Activated naive CD8-positive, alpha-beta T cell (primary cell): ENCODE results near the gene LACTBL1.
"Not testable (repeated sequence)": the region's sequence is repeated elsewhere in the genome, so short reads cannot be mapped to it uniquely, and the experiment has no call there.

Experiments
- H3K27ac Mint-ChIP-seq: one replicate; pipeline ENCODE4 v1.8.0; 2021; ENCODE audit warnings: mixed read lengths
- H3K27me3 Mint-ChIP-seq: one replicate; pipeline ENCODE4 v1.8.0; 2021; ENCODE audit warnings: mixed read lengths
- H3K36me3 Mint-ChIP-seq: one replicate; pipeline ENCODE4 v1.8.0; 2021; ENCODE audit warnings: mixed read lengths
- H3K4me1 Mint-ChIP-seq: one replicate; pipeline ENCODE4 v1.8.0; 2021; ENCODE audit warnings: low read depth, mixed read lengths
- H3K4me3 Mint-ChIP-seq: one replicate; pipeline ENCODE4 v1.8.0; 2021; ENCODE audit warnings: mild to moderate bottlenecking, mixed read lengths
- H3K9me3 Mint-ChIP-seq: one replicate; pipeline ENCODE4 v1.8.0; 2021; ENCODE audit warnings: low read depth, mixed read lengths

Gene LACTBL1

GRCh38 chr1:22997528-22997927, 24.9 kb upstream of the LACTBL1 start:
- not testable (repeated sequence) for H3K9me3 Mint-ChIP-seq, H3K4me3 Mint-ChIP-seq, H3K27ac Mint-ChIP-seq, H3K4me1 Mint-ChIP-seq, H3K27me3 Mint-ChIP-seq, H3K36me3 Mint-ChIP-seq

GRCh38 chr1:22995774-22996173, 23.1 kb upstream of the LACTBL1 start:
- Mint-ChIP-seq H3K4me1 (no peaks in the 10 kb centered on the region), H3K27me3 (no peaks in the 10 kb centered on the region), H3K4me3 (no peak overlapping the region), H3K36me3 (peaks cover 2% of the 10 kb centered on the region), H3K9me3 (peaks cover 4% of the 10 kb centered on the region), H3K27ac (no peak overlapping the region)

GRCh38 chr1:22993220-22993795, 20.6 kb upstream of the LACTBL1 start:
- H3K27ac Mint-ChIP-seq, H3K36me3 Mint-ChIP-seq, H3K27me3 Mint-ChIP-seq, H3K9me3 Mint-ChIP-seq, H3K4me1 Mint-ChIP-seq, H3K4me3 Mint-ChIP-seq: not testable (repeated sequence)

- H3K27ac Mint-ChIP-seq, H3K36me3 Mint-ChIP-seq, H3K4me3 Mint-ChIP-seq, H3K27me3 Mint-ChIP-seq, H3K4me1 Mint-ChIP-seq, H3K9me3 Mint-ChIP-seq: not testable (repeated sequence)
These were observed 19.7 kb upstream of the LACTBL1 start for GRCh38 chr1:22992384-22992783.

- H3K4me3 Mint-ChIP-seq = no peak overlapping the region
These were observed 11.3 kb upstream of the LACTBL1 start for GRCh38 chr1:22983944-22984343.

GRCh38 chr1:22980471-22980790, 7.8 kb upstream of the LACTBL1 start:
- H3K27ac Mint-ChIP-seq, H3K4me3 Mint-ChIP-seq, H3K9me3 Mint-ChIP-seq, H3K36me3 Mint-ChIP-seq, H3K27me3 Mint-ChIP-seq, H3K4me1 Mint-ChIP-seq: not testable (repeated sequence)

More at GRCh38 chr1:22983944-22984343, 11.3 kb upstream of the LACTBL1 start:
- H3K9me3 Mint-ChIP-seq = no peaks in the 10 kb centered on the region
- H3K4me1 Mint-ChIP-seq = no peaks in the 10 kb centered on the region
- no peaks in the 10 kb centered on the region for H3K36me3 Mint-ChIP-seq
- H3K27me3 Mint-ChIP-seq = peaks cover 1% of the 10 kb centered on the region
- H3K27ac Mint-ChIP-seq = no peak overlapping the region

GRCh38 chr1:22978299-22978698, 5.6 kb upstream of the LACTBL1 start:
- Mint-ChIP-seq H3K27ac (no peak overlapping the region), H3K4me3 (no peak overlapping the region), H3K4me1 (no peaks in the 10 kb centered on the region), H3K9me3 (no peaks in the 10 kb centered on the region), H3K36me3 (no peaks in the 10 kb centered on the region), H3K27me3 (peaks cover 9% of the 10 kb centered on the region)

- no peak overlapping the region for H3K4me3 Mint-ChIP-seq
- no peaks in the 10 kb centered on the region for H3K9me3 Mint-ChIP-seq
- H3K4me1 Mint-ChIP-seq = no peaks in the 10 kb centered on the region
- peaks cover 15% of the 10 kb centered on the region for H3K27me3 Mint-ChIP-seq
- no peak overlapping the region for H3K27ac Mint-ChIP-seq
- no peaks in the 10 kb centered on the region for H3K36me3 Mint-ChIP-seq
These were observed 4.0 kb upstream of the LACTBL1 start for GRCh38 chr1:22976461-22977243.

GRCh38 chr1:22976127-22976460, 3.4 kb upstream of the LACTBL1 start:
- peaks cover 19% of the 10 kb centered on the region for H3K27me3 Mint-ChIP-seq
- no peaks in the 10 kb centered on the region for H3K36me3 Mint-ChIP-seq
- no peak overlapping the region for H3K4me3 Mint-ChIP-seq
- H3K4me1 Mint-ChIP-seq = no peaks in the 10 kb centered on the region
- no peaks in the 10 kb centered on the region for H3K9me3 Mint-ChIP-seq
- no peak overlapping the region for H3K27ac Mint-ChIP-seq

- Mint-ChIP-seq H3K4me1 (no peaks in the 10 kb centered on the region), H3K4me3 (no peak overlapping the region), H3K27me3 (peaks cover 22% of the 10 kb centered on the region), H3K36me3 (no peaks in the 10 kb centered on the region), H3K27ac (no peak overlapping the region), H3K9me3 (no peaks in the 10 kb centered on the region)
These were observed 3.0 kb upstream of the LACTBL1 start for GRCh38 chr1:22975694-22976093.

GRCh38 chr1:22971611-22972405, 858 bp downstream of the LACTBL1 start:
- Mint-ChIP-seq H3K36me3 (no peaks in the 10 kb centered on the region), H3K4me1 (no peaks in the 10 kb centered on the region), H3K9me3 (peaks cover under 1% of the 10 kb centered on the region), H3K27ac (no peak overlapping the region), H3K27me3 (peaks cover 41% of the 10 kb centered on the region), H3K4me3 (no peak overlapping the region)

GRCh38 chr1:22971161-22971560, 1.5 kb downstream of the LACTBL1 start:
- Mint-ChIP-seq H3K27ac (no peak overlapping the region), H3K9me3 (peaks cover 7% of the 10 kb centered on the region), H3K4me3 (no peak overlapping the region), H3K36me3 (no peaks in the 10 kb centered on the region), H3K27me3 (peaks cover 42% of the 10 kb centered on the region), H3K4me1 (no peaks in the 10 kb centered on the region)

GRCh38 chr1:22970096-22970495, 2.6 kb downstream of the LACTBL1 start:
- H3K4me1 Mint-ChIP-seq = no peaks in the 10 kb centered on the region
- H3K9me3 Mint-ChIP-seq = peaks cover 8% of the 10 kb centered on the region
- H3K27ac Mint-ChIP-seq = no peak overlapping the region
- H3K4me3 Mint-ChIP-seq = no peak overlapping the region
- H3K27me3 Mint-ChIP-seq = peaks cover 42% of the 10 kb centered on the region
- peaks cover 2% of the 10 kb centered on the region for H3K36me3 Mint-ChIP-seq

GRCh38 chr1:22969304-22969709, 3.4 kb downstream of the LACTBL1 start:
- Mint-ChIP-seq H3K4me1 (no peaks in the 10 kb centered on the region), H3K36me3 (peaks cover 2% of the 10 kb centered on the region), H3K9me3 (peaks cover 8% of the 10 kb centered on the region), H3K4me3 (no peak overlapping the region), H3K27ac (no peak overlapping the region), H3K27me3 (peaks cover 42% of the 10 kb centered on the region)

GRCh38 chr1:22967833-22968232, 4.8 kb downstream of the LACTBL1 start:
- H3K27ac Mint-ChIP-seq = no peak overlapping the region
- H3K4me3 Mint-ChIP-seq = no peak overlapping the region
- H3K4me1 Mint-ChIP-seq = no peaks in the 10 kb centered on the region
- peaks cover 38% of the 10 kb centered on the region for H3K27me3 Mint-ChIP-seq
- H3K9me3 Mint-ChIP-seq = peaks cover 8% of the 10 kb centered on the region
- H3K36me3 Mint-ChIP-seq = peaks cover 2% of the 10 kb centered on the region
